Colon (tissue), 2 donors: ENCODE results near the gene SH3BP4.

Experiments
- FAIRE-seq: peaks from 2 replicates; lab custom pipeline; 2012; peaks lifted over from hg19 to GRCh38; lab: Jason Lieb, UNC
- donor health status: control.
- donor health status: control.

Gene SH3BP4

GRCh38 chr2:234951664-234952269 is at the start of gene SH3BP4:
Gene SH3BP4 (plus strand): TSS chr2:234952017. CDS start chr2:235035003, 82,986 bp downstream.
- no peak for FAIRE-seq

GRCh38 chr2:234904785-234905184 is 47.0 kb upstream of the SH3BP4 start:
- no peak for FAIRE-seq

GRCh38 chr2:234905547-234906265 is 46.1 kb upstream of the SH3BP4 start:
- no peak for FAIRE-seq

- no peak for FAIRE-seq
Observed at GRCh38 chr2:234910186-234910679, 41.6 kb upstream of the SH3BP4 start.

- no peak for FAIRE-seq
Observed at GRCh38 chr2:234911271-234911670, 40.5 kb upstream of the SH3BP4 start.

GRCh38 chr2:234912437-234912836 is 39.4 kb upstream of the SH3BP4 start:
- no peak for FAIRE-seq

- no peak for FAIRE-seq
Observed at GRCh38 chr2:234913208-234913626, 38.6 kb upstream of the SH3BP4 start.

- FAIRE-seq: no peak
Observed at GRCh38 chr2:234914371-234915154, 37.3 kb upstream of the SH3BP4 start.

GRCh38 chr2:234916674-234917073 is 35.1 kb upstream of the SH3BP4 start:
- no peak for FAIRE-seq

- no peak for FAIRE-seq
Observed at GRCh38 chr2:234917211-234917975, 34.4 kb upstream of the SH3BP4 start.

- FAIRE-seq: no peak
Observed at GRCh38 chr2:234919711-234920110, 32.1 kb upstream of the SH3BP4 start.

GRCh38 chr2:234920836-234921235 is 31.0 kb upstream of the SH3BP4 start:
- no peak for FAIRE-seq

- FAIRE-seq: no peak
Observed at GRCh38 chr2:234929002-234929401, 22.8 kb upstream of the SH3BP4 start.

GRCh38 chr2:234930397-234930796 is 21.4 kb upstream of the SH3BP4 start:
- FAIRE-seq: no peak

GRCh38 chr2:234931371-234931770 is 20.4 kb upstream of the SH3BP4 start:
- no peak for FAIRE-seq

GRCh38 chr2:234932591-234933168 is 19.1 kb upstream of the SH3BP4 start:
- no peak for FAIRE-seq

GRCh38 chr2:234935311-234935710 is 16.5 kb upstream of the SH3BP4 start:
- FAIRE-seq: no peak

GRCh38 chr2:234939576-234939975 is 12.2 kb upstream of the SH3BP4 start:
- FAIRE-seq: no peak

- FAIRE-seq: no peak
Observed at GRCh38 chr2:234939996-234940395, 11.8 kb upstream of the SH3BP4 start.

- no peak for FAIRE-seq
Observed at GRCh38 chr2:234940527-234940926, 11.3 kb upstream of the SH3BP4 start.

- no peak for FAIRE-seq
Observed at GRCh38 chr2:234945339-234945873, 6.4 kb upstream of the SH3BP4 start.
